Keratinocyte (primary cell): ENCODE data around the gene CREB5.
"Not testable (repeated sequence)": the region's sequence is repeated elsewhere in the genome, so short reads cannot be mapped to it uniquely, and the experiment has no call there.

Source experiments
- CTCF ChIP-seq, 3 experiments: IDR thresholded peaks in 1 of 3; conservative IDR thresholded peaks in 1 of 3; optimal IDR thresholded peaks in 1 of 3; 2 replicates in 2 of 3; 3 replicates in 1 of 3; pipeline versions ENCODE3 to v1.5.1; 2011; ENCODE audit warnings: low read length in 3 of 3, mild to moderate bottlenecking in 3 of 3, moderate library complexity in 2 of 3, control low read depth in 1 of 3, inconsistent platforms in 1 of 3; ENCODE audit not compliant: insufficient read depth in 2 of 3; ENCODE audit errors: extremely low read depth in 1 of 3
- EZH2 ChIP-seq: IDR thresholded peaks from one replicate; pipeline ENCODE4 v1.6.1; 2012; ENCODE audit warnings: inconsistent platforms, mild to moderate bottlenecking, low read length, moderate library complexity

GRCh38 chr7:28551766-28552165 is 139.4 kb downstream of the CREB5 start:
- TF ChIP-seq CTCF (optimal IDR thresholded peaks at IDR 0.05 in 1 of 3, IDR thresholded peaks at IDR 0.05 in 1 of 3, conservative IDR thresholded peaks at IDR 0.05 in 1 of 3; ENCODE audit: extremely low read depth in 1 of 3, insufficient read depth in 2 of 3, low read length in 3 of 3); EZH2: not testable (repeated sequence)
